Measurements from ENCODE around the gene LIF.

Gene LIF

DNA sequence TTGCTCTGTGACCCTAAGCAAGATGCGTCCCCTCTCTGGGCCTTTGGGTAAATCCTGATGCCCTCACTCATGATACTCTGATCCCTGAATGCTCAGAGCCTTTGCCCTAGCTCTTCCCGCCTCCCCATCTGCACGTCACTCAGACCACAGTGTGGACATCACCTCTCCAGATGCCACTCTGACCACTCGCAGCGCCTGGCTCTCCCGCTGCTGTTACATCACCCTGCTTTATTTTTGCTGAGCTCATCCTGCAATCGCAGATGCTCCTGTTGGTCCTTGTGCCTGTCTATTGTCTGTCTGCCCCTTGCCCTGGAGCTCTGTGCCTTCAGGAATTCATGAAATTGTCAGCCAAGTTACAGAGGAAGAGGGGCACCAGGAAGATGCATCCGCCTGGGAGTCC, 14.6 kb upstream of the LIF start:
- no peak for DNase-seq (ENCODE audit: extremely low spot score)
- POLR2A ChIA-PET, result interaction anchor here (1.0 kb wide), 1 partner anchor 126 kb away, joined by 3 read pairs; no protein-coding TSS in a partner anchor
- TF ChIP-seq L3MBTL2 (conservative IDR thresholded peaks at IDR 0.05) (no peak), TARDBP (IDR thresholded peaks at IDR 0.05) (no peak), ELF4 (IDR thresholded peaks at IDR 0.05) (no peak), NFRKB (IDR thresholded peaks at IDR 0.05) (no peak), SP1 (IDR thresholded peaks at IDR 0.05) (no peak), SUZ12 (IDR thresholded peaks at IDR 0.05) (no peak), FOXM1 (IDR thresholded peaks at IDR 0.05; ENCODE audit: borderline replicate concordance) (no peak), CTBP1 (IDR thresholded peaks at IDR 0.05; ENCODE audit: borderline replicate concordance) (no peak), HDGF (IDR thresholded peaks at IDR 0.05; ENCODE audit: borderline replicate concordance) (no peak), ARNT (IDR thresholded peaks at IDR 0.05) (no peak)
- CTCF ChIA-PET, result interaction anchor here (0.6 to 2.0 kb wide), 4 partner anchors 10 to 83 kb away, joined by 3 to 7 read pairs (median 3); no protein-coding TSS in a partner anchor

DNA sequence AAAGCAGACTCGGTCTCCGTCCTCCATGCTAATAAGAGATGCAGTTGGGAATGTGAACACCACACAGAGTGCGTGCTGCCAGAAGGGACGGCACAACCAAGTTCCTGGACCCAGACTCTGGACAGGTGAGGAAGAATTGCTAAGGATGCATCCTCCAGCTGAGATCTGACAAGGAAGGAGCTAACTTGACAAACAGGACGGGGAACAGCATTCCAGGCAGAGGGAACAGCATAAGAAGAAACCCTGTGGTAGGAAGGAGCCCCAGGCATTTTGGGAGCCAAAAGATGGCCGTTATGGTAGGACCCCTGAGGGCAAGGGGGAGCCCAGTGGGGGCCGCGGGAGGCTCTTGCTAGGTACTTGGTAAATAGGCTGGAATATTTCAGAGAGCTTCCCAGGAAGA, 14.1 kb upstream of the LIF start:
- POLR2A ChIA-PET, result interaction anchor here (1.0 kb wide), 1 partner anchor 127 kb away, joined by 3 read pairs; no protein-coding TSS in a partner anchor
- TF ChIP-seq NFRKB (IDR thresholded peaks at IDR 0.05) (no peak), BHLHE40 (IDR thresholded peaks at IDR 0.05; ENCODE audit: borderline replicate concordance) (no peak), ARNT (IDR thresholded peaks at IDR 0.05) (no peak), HDGF (IDR thresholded peaks at IDR 0.05; ENCODE audit: borderline replicate concordance) (no peak), L3MBTL2 (conservative IDR thresholded peaks at IDR 0.05) (no peak), LEF1 (IDR thresholded peaks at IDR 0.05; ENCODE audit: borderline replicate concordance) (no peak), CTBP1 (IDR thresholded peaks at IDR 0.05; ENCODE audit: borderline replicate concordance) (no peak), FOXK2 (IDR thresholded peaks at IDR 0.05) (no peak), SUZ12 (IDR thresholded peaks at IDR 0.05) (no peak), FOXA1 (IDR thresholded peaks at IDR 0.05) (no peak), ZNF384 (IDR thresholded peaks at IDR 0.05) (no peak), TARDBP (IDR thresholded peaks at IDR 0.05) (no peak), PKNOX1 (IDR thresholded peaks at IDR 0.05) (no peak), FOXM1 (IDR thresholded peaks at IDR 0.05; ENCODE audit: borderline replicate concordance) (no peak), SP1 (IDR thresholded peaks at IDR 0.05) (no peak), ELF4 (IDR thresholded peaks at IDR 0.05) (no peak)
- CTCF ChIA-PET, result interaction anchor here (0.6 to 2.0 kb wide), 4 partner anchors 9 to 82 kb away, joined by 3 to 7 read pairs (median 3); no protein-coding TSS in a partner anchor
- no peak for DNase-seq (ENCODE audit: extremely low spot score)

DNA sequence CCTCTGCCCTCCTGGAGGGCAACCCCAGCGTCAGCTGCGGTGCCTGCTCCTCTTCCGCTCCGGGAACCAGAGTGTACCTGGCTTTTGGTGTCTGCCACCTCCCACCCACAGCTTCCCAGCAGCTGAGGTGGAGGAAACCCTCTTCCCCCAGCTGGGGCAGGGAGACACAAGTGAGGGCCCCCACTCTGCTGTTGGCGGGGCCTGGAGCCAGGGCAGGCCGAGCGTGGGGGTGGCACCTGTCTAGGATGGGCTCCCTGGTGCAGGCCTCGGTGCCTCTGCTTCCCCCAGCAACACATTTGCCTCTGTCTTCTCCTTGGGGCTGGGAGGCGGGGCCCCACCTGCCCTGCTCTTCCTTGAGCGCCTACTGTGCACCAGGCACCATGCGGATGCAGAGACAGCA, 13.7 kb upstream of the LIF start:
- POLR2A ChIA-PET, result no interaction called here

GRCh38 chr22:30254314-30254713, 7.8 kb upstream of the LIF start:
- TF ChIP-seq FOXA1 (IDR thresholded peaks at IDR 0.05), result no peak
- TF ChIP-seq LEF1 (IDR thresholded peaks at IDR 0.05; ENCODE audit: borderline replicate concordance), result no peak
- TF ChIP-seq ARNT (IDR thresholded peaks at IDR 0.05), result no peak
- no peak for TF ChIP-seq ZNF384 (IDR thresholded peaks at IDR 0.05)
- TF ChIP-seq CTBP1 (IDR thresholded peaks at IDR 0.05; ENCODE audit: borderline replicate concordance), result no peak
- TF ChIP-seq TARDBP (IDR thresholded peaks at IDR 0.05), result no peak
- TF ChIP-seq BHLHE40 (IDR thresholded peaks at IDR 0.05; ENCODE audit: borderline replicate concordance), result no peak
- no peak for TF ChIP-seq ELF4 (IDR thresholded peaks at IDR 0.05)
- TF ChIP-seq HDGF (IDR thresholded peaks at IDR 0.05; ENCODE audit: borderline replicate concordance), result no peak
- TF ChIP-seq FOXM1 (IDR thresholded peaks at IDR 0.05; ENCODE audit: borderline replicate concordance), result no peak
- TF ChIP-seq L3MBTL2 (conservative IDR thresholded peaks at IDR 0.05), result no peak
- TF ChIP-seq NFRKB (IDR thresholded peaks at IDR 0.05), result no peak
- no peak for TF ChIP-seq SUZ12 (IDR thresholded peaks at IDR 0.05)
- TF ChIP-seq FOXK2 (IDR thresholded peaks at IDR 0.05), result no peak
- no peak for TF ChIP-seq PKNOX1 (IDR thresholded peaks at IDR 0.05)
- no peak for TF ChIP-seq SP1 (IDR thresholded peaks at IDR 0.05)
- no peak for DNase-seq (ENCODE audit: extremely low spot score)
- CTCF ChIA-PET, result interaction anchor here (1.2 to 2.7 kb wide), 2 partner anchors 58 to 147 kb away, joined by 4 to 29 read pairs; no protein-coding TSS in a partner anchor
- POLR2A ChIA-PET, result no interaction called here

More for the DNA sequence above, 13.7 kb upstream of the LIF start:
- no peak for TF ChIP-seq CTBP1 (IDR thresholded peaks at IDR 0.05; ENCODE audit: borderline replicate concordance)
- no peak for TF ChIP-seq SUZ12 (IDR thresholded peaks at IDR 0.05)
- TF ChIP-seq PKNOX1 (IDR thresholded peaks at IDR 0.05), result no peak
- TF ChIP-seq L3MBTL2 (conservative IDR thresholded peaks at IDR 0.05), result no peak
- TF ChIP-seq FOXM1 (IDR thresholded peaks at IDR 0.05; ENCODE audit: borderline replicate concordance), result no peak
- TF ChIP-seq HDGF (IDR thresholded peaks at IDR 0.05; ENCODE audit: borderline replicate concordance), result no peak
- no peak for TF ChIP-seq ELF4 (IDR thresholded peaks at IDR 0.05)
- no peak for TF ChIP-seq FOXK2 (IDR thresholded peaks at IDR 0.05)
- TF ChIP-seq BHLHE40 (IDR thresholded peaks at IDR 0.05; ENCODE audit: borderline replicate concordance), result no peak
- TF ChIP-seq LEF1 (IDR thresholded peaks at IDR 0.05; ENCODE audit: borderline replicate concordance), result no peak
- TF ChIP-seq FOXA1 (IDR thresholded peaks at IDR 0.05), result no peak
- CTCF ChIA-PET, result interaction anchor here (0.6 to 2.0 kb wide), 2 partner anchors 21 to 28 kb away, joined by 3 to 7 read pairs; no protein-coding TSS in a partner anchor
- DNase-seq (ENCODE audit: extremely low spot score), result no peak

DNA sequence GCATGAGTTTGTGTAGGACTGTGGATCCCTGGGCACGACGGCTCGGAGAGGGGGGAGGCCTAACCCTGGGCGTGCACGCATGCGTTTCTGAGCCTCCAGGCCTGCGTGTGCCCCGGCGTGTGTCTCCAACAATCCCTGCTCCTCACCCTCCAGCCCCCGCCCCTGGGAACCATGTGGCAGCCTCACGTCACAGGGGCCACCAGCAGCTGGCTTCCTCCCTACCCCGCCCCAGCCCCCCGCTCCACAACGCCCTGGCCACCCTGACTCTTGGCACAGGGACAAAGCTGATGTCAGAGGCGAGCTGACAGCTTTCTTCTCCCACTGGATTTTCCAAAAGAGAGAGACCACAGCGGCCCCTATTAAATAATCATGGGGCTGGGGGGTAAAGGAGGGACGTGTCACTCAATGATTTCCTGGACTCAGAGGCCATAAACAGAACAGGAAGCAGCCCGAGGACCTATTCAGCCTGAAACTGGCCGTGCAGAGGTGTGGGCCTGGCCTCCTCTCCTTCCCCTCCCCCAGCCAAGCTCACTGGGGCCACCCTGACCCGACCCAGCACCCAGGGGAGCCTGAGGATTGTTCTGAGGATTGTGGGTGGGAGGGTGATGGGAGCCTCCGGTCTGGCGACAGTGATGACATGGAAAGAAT, 6.8 kb upstream of the LIF start:
- TF ChIP-seq FOXK2 (IDR thresholded peaks at IDR 0.05), result no peak
- ChIA-PET CTCF (interaction anchor here (0.6 kb wide), 2 partner anchors 95 to 146 kb away, joined by 3 read pairs; no protein-coding TSS in a partner anchor), POLR2A (interaction anchor here (1.0 kb wide), 1 partner anchor 133 kb away, joined by 4 read pairs; no protein-coding TSS in a partner anchor)
- no peak for DNase-seq (ENCODE audit: extremely low spot score)

All from HEK293T (cell line).